Astrocyte (in vitro differentiated cells and primary cell): ENCODE results near the gene ENKUR.

Experiments
- CTCF ChIP-seq: IDR thresholded peaks from 2 replicates; pipeline ENCODE4 v1.5.1; 2011; ENCODE audit warnings: low read depth, mild to moderate bottlenecking, inconsistent platforms, low read length, moderate library complexity; ENCODE audit not compliant: insufficient read depth
- EZH2 ChIP-seq: IDR thresholded peaks from 2 replicates; pipeline ENCODE4 v1.6.1; 2012; ENCODE audit warnings: mild to moderate bottlenecking, low read length, inconsistent platforms; ENCODE audit not compliant: insufficient read depth

GRCh38 chr10:25026463-25026862 lies 10.5 kb upstream of the ENKUR start:
- TF ChIP-seq CTCF (no peak), EZH2 (no peak)
